ENCODE measurements around the gene MX1.

- no peak for TF ChIP-seq CTCF (IDR thresholded peaks at IDR 0.05; ENCODE audit: low read depth, low read length, missing input control)
- no peak for TF ChIP-seq TAF1 (conservative IDR thresholded peaks at IDR 0.05)
- TF ChIP-seq EGR1 (IDR thresholded peaks at IDR 0.05; ENCODE audit: low read depth in 2 of 2): no peak
- TF ChIP-seq ATF3 (IDR thresholded peaks at IDR 0.05): no peak
- no peak for TF ChIP-seq RAD21 (IDR thresholded peaks at IDR 0.05)
- no peak for TF ChIP-seq JUND (IDR thresholded peaks at IDR 0.05)
- no peak for TF ChIP-seq MAX (IDR thresholded peaks at IDR 0.05)
- no peak for TF ChIP-seq YY1 (IDR thresholded peaks at IDR 0.05)
- no peak for TF ChIP-seq ZBTB33 (IDR thresholded peaks at IDR 0.05)
Observed at GRCh38 chr21:41403966-41404365, 22.1 kb upstream of the MX1 start.
